Right ventricle myocardium superior (tissue), 1 donor: ENCODE data around the gene ENPP4. TPM values are rescaled to one million over a fixed set of nuclear protein-coding genes. Genes with fewer than 3 reads are reported as not detected.
"Not testable (repeated sequence)": the region's sequence is repeated elsewhere in the genome, so short reads cannot be mapped to it uniquely, and the experiment has no call there.

Experiments used
- ATAC-seq: fragments of 200-7000 bp; cut with Tn5 transposase; one replicate; pipeline ENCODE4 v1.9.1; 2020; ENCODE audit warnings: mild to moderate bottlenecking; ENCODE audit not compliant: poor library complexity
- DNase-seq: peaks from one replicate; pipeline ENCODE4 v3.0.0-alpha.2; 2020
- intact Hi-C: fragments of 100-400 bp; cut with DNase I; formaldehyde crosslinking; loops from one replicate; pipeline ENCODE4 v1.11.2; 2022
- total RNA-seq: library from RNA; stranded (reverse); fragmentation: NEBNext Ultra II Directional; extraction: Animal tissue kit (Norgen Biotek cat#: 25700); gene quantifications from one replicate; pipeline ENCODE4 v1.2.1, GENCODE V29; 2021
- donor health status: DM: no; HTN: yes; CAD: no; lungs with severe emphysema.

Gene ENPP4
- total RNA-seq, 1 donor from 2014 or later, result 18.3 TPM

DNA sequence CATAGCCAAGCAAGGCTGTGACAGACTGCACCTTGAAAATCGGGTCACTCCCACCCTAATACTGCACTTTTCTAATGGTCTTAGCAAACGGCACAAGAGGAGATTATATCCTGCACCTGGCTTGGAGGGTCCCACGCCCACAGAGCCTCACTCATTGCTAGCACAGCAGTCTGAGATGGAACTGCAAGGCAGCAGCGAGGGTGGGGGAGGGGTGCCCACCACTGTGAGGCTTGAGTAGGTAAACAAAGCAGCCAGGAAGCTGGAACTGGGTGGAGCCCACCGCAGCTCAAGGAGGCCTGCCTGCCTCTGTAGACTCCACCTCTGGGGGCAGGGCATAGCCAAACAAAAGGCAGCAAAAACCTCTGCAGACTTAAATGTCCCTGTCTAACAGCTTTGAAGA is 10.1 kb upstream of the ENPP4 start:
- ATAC-seq, DNase-seq, intact Hi-C loops: not testable (repeated sequence)

DNA sequence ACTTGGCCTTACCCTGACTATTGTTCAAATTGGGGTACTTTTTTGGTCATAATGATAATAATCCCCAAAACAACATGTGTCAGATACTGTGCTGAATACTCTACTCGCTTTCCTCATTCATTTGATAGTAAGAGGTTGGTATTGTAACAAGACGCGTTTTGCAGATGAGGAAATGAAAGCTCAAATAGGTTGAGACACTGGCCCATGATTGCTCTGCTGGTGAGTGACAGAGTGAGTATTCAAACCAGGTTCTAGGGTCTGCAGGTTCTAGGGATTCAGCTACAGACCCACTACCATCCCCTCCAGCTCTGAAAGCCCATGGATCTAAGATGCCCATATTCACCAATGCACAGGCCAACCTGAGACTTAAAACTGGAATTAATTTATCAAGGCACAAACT is 1.3 kb upstream of the ENPP4 start:
- DNase-seq, result no peak
- intact Hi-C loops, result no loop called here
- no peak for ATAC-seq

DNA sequence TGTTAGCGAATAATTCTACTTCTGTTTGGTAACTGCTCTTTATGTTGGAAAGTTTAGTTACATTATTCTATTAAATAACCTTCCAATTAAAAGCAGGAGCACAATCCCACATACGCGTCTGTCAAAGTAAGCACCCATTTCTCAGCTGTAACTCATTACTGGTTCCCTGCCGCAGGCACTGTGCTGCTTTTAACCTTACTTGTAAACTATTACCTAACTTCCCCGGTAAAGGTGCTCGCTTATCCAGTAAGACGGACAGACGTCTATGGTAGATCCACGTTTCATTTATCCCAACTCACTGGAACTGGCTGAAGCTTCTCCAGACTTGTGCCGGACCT is 529 bp upstream of the ENPP4 start:
- ATAC-seq (no peak), DNase-seq (no peak)
- intact Hi-C loops, result no loop called here

DNA sequence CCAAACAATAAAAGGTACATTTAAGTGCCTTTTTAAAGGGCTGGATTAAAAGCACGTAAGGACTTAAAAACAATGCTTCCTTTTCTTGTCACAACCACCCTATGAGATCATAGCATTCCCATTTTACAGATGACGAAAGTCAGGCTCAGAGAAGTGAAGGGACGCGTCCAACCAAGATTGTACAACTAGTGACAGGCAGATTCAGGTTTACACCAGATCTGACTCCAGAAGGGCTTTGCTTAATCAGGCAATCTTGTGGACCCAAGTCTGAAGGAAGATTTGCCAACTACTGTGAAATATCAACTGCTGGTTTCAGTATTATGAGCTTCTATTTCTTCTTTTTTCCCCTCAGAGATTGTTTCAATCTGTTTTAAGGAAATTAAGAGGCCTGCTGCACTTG is 877 bp downstream of the ENPP4 start:
- ATAC-seq (no peak), DNase-seq (no peak)
- intact Hi-C loops, result no loop called here

DNA sequence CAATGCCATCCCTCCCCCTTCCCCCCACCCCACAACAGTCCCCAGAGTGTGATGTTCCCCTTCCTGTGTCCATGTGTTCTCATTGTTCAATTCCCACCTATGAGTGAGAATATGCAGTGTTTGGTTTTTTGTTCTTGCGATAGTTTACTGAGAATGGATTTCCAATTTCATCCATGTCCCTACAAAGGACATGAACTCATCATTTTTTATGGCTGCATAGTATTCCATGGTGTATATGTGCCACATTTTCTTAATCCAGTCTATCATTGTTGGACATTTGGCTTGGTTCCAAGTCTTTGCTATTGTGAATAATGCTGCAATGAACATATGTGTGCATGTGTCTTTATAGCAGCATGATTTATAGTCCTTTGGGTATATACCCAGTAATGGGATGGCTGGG is 1.5 kb downstream of the ENPP4 start:
- intact Hi-C loops, result not testable (repeated sequence)

DNA sequence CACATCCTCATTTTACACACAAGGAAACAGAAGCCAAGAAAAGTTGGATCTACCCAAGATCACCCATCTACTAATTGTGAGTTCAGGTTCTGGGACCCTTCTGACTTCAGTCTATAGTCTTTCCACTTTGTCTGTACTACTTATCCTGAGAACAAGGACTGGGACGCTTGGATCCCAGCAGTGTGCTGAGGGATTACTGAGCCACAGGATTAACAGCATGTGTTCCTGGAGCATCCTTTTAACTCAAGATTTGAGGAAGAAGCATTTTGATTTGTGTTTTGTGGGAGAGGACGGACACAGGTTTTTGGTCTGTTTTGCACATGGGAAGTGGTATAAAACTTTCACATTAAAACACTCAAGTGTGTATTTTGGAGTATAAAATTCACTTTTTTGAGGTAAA is 4.4 kb downstream of the ENPP4 start:
- intact Hi-C loops, result no loop called here
- no peak for ATAC-seq

More for the DNA sequence above, 1.5 kb downstream of the ENPP4 start:
- not testable (repeated sequence) for ATAC-seq, DNase-seq

DNA sequence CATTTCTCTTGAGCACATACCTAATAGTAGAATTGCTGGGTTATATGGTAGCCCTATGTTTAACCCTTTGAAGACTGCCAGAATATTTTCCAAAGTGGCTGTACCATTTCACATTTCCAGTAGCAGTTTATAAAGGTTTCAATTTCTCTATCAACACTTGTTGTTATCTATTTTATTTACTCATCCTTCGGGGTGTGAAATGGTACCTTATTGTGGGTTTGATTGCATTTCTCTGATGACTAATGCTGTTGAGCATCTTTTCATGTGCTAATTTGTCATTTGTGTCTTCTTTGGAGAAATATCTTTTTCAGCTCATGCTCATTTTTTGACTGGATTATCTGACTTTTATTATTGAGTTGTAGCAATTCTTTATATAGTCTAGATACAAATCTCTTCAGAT is 5.4 kb downstream of the ENPP4 start:
- ATAC-seq (no peak), DNase-seq (no peak)
- intact Hi-C loops, result no loop called here

More for the DNA sequence above, 4.4 kb downstream of the ENPP4 start:
- DNase-seq, result no peak

DNA sequence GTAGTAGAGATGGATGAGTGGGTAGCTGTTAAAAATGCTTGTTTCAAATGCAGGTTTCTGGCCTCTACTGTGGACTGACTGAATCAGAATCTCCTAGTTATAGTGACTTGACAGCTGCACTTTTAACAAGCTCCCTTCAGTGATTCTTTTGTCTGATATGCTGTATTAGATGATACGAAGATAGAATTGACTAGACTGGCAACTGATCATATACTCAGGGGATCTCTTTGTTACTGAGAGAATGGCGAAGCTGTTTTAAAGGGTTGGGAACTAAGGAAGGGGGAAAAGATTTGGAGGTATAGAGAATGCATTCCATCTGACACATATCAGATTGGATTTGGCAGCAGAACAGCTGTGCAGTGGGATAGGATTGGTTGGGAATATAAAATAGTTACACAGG is 7.0 kb downstream of the ENPP4 start:
- intact Hi-C loops, result no loop called here
- DNase-seq, result no peak
- peak; percentile 28 for ATAC-seq

DNA sequence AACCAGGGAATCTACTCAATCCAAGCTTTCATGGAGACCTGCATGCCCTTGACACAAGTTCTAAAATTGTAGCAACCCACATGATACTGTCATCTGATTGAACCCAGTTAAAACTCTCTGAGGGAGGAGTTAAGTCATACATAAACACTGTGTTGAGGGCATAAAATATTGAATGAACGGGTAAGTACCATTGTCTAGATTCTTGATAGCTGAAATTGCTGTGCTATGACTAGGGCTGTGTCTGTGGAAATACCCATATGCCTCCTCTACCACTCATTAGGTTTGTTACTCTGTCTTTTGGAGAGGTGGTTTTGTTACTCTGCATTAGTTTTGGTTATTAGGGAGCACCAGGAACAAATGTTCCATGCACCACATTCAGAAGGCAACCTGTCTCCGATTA is 7.6 kb downstream of the ENPP4 start:
- intact Hi-C loops, result no loop called here
- DNase-seq (no peak), ATAC-seq (no peak)

DNA sequence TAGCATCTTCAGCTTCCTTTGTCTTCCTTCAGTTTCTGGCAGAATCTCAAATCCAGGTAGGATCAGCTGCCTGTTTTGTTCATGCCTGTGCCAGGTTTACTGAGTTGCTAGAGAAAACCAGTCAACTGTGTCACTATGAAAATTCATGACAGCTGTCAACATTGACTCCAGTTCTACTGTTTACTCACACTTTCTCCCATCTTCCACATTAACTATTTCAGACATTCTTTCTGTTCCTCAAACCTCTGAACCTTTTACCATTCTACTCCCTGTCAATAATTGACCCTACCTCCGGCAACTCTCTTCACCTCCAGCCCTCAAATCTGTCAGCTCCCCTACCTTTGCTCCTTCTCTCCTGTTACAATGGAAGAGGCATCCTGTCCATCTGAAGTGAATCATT is 8.5 kb downstream of the ENPP4 start:
- ATAC-seq, result no peak
- no peak for DNase-seq
- intact Hi-C loops, result no loop called here

DNA sequence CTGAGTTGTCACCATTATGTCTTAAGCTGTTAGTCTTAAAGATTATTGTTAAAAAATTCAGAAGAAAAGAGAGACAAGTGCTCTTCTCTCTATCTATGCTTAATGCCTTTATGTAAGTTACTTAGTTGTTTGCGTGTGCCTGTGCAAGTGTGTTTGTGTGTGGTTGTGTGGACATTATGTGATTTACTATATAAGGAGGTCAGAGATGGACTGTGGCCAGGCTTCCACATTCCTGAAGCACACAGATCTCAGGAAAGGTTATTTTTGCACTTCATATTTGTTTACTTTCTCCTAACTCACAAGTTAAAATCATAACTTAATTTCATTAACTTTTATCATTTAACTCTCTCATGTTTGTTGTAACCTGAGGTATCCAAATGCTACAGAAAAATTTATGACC is 14.5 kb downstream of the ENPP4 start:
- ATAC-seq (peak; percentile 66), DNase-seq (no peak)
- intact Hi-C loops, result no loop called here

DNA sequence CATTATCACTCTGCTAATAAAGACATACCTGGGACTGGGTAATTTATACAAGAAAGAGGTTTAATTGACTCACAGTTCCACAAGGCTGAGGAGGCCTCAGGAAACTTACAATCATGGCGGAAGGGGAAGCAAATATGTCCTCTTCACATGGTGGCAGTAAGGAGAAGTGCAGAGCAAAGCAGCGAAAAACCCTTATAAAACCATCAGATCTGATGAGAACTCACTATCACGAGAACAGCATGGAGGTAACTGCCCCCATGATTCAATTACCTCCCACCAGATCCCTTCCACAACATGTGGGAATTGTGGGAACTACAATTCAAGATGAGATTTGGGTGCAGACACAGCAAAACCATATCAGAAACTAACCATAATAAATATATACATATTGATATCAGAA is 19.3 kb downstream of the ENPP4 start:
- DNase-seq, intact Hi-C loops, ATAC-seq: not testable (repeated sequence)

DNA sequence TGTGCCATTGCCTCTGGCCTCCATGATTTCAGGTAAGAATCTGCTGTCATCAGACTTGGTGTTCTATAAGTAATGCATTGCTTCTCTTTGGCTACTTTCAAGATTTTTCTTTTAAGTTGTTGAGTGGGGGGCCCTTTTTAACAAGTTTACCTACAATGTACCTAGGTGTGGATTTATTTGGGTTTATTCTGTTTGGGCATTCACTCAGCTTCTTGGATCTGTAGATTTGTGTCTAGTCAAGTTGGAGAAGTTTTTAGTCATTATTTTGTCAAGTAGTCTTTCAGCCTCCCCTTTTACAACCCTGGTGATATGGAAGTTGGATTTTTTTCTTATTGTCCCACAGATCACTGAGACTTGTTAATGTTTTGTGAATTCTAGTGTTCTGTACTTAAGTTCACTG is 26.9 kb downstream of the ENPP4 start:
- DNase-seq (no peak), ATAC-seq (no peak)
- intact Hi-C loops, result no loop called here

DNA sequence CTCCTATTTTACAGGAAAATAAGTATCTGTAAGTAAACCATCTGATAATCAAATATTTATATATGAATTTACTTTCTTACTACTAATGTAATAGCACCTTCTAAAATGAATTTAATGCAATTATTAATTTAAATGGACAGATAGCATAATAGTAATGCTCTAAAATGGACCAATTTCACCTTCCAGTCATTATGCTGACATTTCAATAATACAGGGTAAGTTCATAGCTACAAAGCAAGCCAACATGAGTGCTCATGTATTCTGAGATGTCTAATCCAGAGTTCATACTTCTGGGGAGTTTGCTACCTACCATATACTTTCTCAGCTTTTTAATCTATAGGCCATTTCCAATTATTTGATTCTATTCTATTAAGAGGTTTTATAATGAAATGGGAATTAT is 29.4 kb downstream of the ENPP4 start:
- DNase-seq, result no peak
- intact Hi-C loops, result no loop called here
- no peak for ATAC-seq

DNA sequence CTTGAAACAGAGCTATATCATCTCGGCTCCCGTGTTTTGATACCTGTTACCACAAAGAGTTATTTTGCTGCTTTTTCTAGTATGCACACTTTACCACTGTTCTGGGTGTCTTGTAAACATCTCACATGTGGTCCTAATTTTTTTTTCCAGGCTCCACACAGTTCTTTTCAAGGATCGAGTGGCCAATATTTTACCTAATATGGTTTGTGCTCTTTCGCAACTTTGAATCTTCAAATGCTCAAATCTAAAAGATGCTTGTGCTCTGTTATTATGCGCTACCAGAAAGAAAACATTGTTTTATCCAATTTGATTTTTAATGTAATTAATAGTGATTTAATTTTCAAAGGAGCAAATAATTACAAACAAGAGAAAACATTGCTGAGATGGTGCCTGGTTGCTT is 30.3 kb downstream of the ENPP4 start:
- DNase-seq (no peak), ATAC-seq (no peak)
- intact Hi-C loops, result no loop called here

DNA sequence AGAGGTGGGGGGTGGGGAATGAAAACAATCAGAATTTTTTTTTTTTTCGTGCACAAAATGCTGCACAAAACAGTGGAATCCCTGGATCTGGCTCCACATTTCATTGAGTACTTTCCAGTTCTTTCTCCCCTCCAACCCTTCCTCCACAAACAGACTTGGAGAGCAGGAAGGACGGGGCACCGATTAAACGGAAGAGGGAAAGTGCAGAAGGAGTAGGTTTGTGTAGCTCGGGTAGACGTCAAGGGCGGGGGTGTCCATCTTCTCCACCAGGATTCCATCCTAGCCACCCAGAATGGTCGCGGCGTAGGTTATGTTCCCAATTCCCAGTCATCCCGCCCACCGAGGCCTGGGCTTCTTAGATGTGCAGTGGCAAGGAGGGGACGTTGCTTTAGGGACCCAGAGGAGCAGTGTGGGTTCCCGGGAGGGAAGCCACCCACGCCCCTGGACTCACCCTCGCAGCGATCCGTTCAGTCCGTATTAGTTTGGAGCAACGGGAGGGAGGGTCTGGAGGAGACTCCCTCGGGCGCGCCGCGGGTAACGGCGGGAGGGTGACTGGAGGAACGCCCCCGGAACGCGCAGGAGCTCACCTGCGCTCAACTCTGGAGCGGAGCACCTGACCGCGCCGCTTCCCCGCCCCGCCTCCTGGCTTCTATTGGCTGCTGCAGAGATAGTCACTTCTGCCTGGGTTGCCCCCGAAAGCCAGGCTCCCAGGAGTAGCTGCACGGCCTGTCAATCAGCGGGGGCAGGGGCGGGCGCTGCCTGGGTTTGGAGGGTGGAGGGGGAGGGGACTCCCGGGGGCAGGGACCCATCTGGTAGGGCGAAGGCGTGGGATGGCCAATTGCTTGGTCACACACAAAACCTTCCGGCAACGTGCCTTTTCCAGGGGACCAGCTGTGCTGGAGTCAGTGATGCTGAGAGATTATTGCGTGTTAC is 40.8 kb downstream of the ENPP4 start, which contains the start of gene ENPP5:
ENPP5 (minus strand) TSS at position 624 of the 933 bp plus-strand sequence. CDS start 2,718 bp downstream, outside the sequence.
- ATAC-seq, result peak; percentile 96
- intact Hi-C loops, result no loop called here
- DNase-seq, result peak; percentile 83

DNA sequence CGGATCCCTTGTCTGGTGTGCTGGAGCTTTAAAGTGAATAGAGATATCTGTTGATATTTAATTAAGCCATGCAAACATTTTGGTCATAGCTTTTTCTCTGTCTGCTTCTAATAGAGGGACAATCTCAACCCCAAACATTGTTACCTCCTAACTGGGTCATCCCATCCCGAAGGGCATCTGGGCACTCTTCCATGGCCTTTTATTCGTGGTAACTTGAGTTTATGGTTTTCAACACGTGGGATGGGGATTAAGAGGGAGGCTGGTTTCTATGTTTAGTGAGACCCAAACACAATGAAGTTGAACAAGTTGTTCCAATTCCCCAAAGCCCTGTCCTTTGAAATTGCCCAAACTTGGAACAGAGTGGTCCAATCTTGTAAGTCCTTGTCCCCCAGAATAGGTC is 42.4 kb downstream of the ENPP4 start:
- no peak for ATAC-seq
- intact Hi-C loops, result no loop called here
- DNase-seq, result no peak

DNA sequence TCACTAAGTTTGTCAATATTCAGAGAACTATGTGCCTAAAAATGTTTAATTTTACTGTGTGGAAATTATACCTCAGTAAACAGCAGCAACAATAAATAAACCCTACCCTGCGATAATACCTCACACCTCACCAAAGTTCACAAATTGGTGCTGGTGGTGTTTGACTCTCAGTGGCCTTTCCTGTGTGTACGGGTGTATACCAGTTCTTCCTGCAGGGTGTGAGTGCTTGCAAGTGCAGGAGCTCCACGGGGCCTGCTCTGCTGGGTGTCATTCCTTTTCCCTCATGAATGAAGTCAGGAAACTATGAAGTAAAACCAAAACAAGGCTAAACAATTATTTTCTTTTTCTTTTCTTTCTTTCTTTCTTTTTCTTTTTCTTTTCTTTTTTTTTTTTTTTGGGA is 45.1 kb downstream of the ENPP4 start:
- intact Hi-C loops, result no loop called here
- DNase-seq, result no peak

DNA sequence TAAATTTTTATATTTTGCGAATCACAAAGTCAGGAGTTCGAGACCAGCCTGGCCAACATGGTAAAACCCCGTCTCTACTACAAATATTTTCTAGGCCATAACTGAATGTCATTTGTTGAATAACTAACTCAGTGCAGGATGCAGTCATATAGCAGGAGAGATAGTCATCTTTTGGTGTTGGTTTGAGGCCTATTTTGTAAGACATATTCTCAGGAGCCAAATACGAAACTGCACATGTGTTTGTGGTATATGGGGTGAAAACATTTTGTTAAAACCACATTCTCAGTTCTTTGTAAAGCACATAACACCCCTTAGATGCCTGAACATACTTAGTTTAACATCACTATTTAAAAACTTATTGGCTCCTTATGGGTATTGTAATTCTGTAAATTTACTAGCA is 45.7 kb downstream of the ENPP4 start:
- ATAC-seq (no peak), DNase-seq (no peak)
- intact Hi-C loops, result no loop called here

More for the DNA sequence above, 45.1 kb downstream of the ENPP4 start:
- no peak for ATAC-seq

DNA sequence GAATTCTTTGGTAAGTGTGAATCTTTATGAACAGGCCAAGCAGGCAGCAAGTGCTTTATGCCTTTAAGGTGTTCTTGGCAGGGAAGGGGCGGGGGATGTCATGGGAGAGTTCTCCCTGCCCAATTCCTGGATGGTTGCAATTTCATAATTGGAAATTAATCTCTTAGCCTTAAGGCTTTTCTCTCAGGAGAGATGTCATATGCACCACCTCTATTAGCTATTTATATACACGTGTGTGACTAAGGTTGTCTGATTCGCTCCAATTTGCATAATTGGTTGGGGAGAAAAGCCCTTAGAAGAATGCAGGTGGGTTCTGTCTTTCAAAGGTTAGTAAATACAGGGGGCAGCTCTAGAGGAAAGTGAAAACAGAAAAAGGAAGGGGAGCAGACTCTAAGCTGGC is 46.2 kb downstream of the ENPP4 start:
- ATAC-seq, result no peak
- no peak for DNase-seq
- intact Hi-C loops, result no loop called here

DNA sequence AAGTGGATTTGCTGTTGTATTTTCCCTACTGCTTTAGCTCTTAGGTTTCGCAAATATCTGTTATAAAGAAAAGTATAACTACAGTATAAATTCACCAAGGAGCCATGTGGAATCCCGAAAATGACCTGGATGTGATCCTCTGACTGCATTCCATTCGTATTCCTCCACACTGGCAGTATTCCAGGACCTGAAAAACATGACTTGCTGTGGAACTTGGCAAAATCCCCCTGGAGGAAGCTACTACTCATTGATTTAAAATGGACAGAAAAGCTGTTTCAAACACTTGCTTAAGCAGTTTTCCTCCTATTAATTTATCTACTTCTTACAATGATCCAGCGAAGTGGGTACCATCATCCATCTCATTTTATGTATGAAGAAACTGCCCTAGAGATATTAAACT is 54.3 kb downstream of the ENPP4 start:
- DNase-seq (no peak), ATAC-seq (no peak)
- intact Hi-C loops, result no loop called here
